Kidney (tissue), 14 donors: ENCODE measurements around the gene GLG1. TPM values are rescaled to one million over a fixed set of nuclear protein-coding genes. Genes with fewer than 3 reads are reported as not detected.

Source experiments
- DNase-seq, 5 donors: peaks; one replicate each; pipeline ENCODE4 v3.0.0-alpha.2; 2013 to 2020
- FAIRE-seq: peaks from 2 replicates; lab custom pipeline; 2012; peaks lifted over from hg19 to GRCh38; lab: Jason Lieb, UNC
- H3K27ac ChIP-seq, 2 donors: one replicate each; pipeline ENCODE4 v1.7.0; 2013; ENCODE audit warnings: low read depth in 2 of 2, low read length in 2 of 2, inconsistent platforms in 1 of 2
- H3K27me3 ChIP-seq: one replicate; pipeline ENCODE4 v1.7.1; 2013; ENCODE audit warnings: low read length, inconsistent platforms; ENCODE audit not compliant: control insufficient read depth, insufficient read depth
- H3K36me3 ChIP-seq, 3 donors: one replicate each; pipeline versions ENCODE4 v1.7.0 to v1.7.1; 2013; ENCODE audit warnings: low read length in 3 of 3, control low read depth in 1 of 3, inconsistent platforms in 1 of 3; ENCODE audit not compliant: insufficient read depth in 3 of 3, control insufficient read depth in 2 of 3
- H3K4me1 ChIP-seq, 3 donors: one replicate each; pipeline versions ENCODE4 v1.7.0 to v1.7.1; 2013; ENCODE audit warnings: low read length in 3 of 3, inconsistent platforms in 1 of 3, low read depth in 1 of 3; ENCODE audit not compliant: control insufficient read depth in 2 of 3, insufficient read depth in 2 of 3
- H3K4me3 ChIP-seq, 3 donors: one replicate each; pipeline versions ENCODE4 v1.7.0 to v1.8.1; 2013; ENCODE audit warnings: low read length in 3 of 3, control low read depth in 1 of 3, inconsistent platforms in 1 of 3
- H3K9ac ChIP-seq, 3 donors: one replicate each; pipeline versions ENCODE4 v1.7.0 to v1.7.1; 2013; ENCODE audit warnings: low read length in 3 of 3, control low read depth in 1 of 3, inconsistent platforms in 1 of 3
- H3K9me3 ChIP-seq, 3 donors: one replicate each; pipeline versions ENCODE4 v1.7.0 to v1.7.1; 2013; ENCODE audit warnings: low read length in 3 of 3, control low read depth in 1 of 3, inconsistent platforms in 1 of 3; ENCODE audit not compliant: control insufficient read depth in 2 of 3, insufficient read depth in 1 of 3
- intact Hi-C: fragments of 100-400 bp; cut with DNase I; formaldehyde crosslinking; loops from one replicate; pipeline ENCODE4 v1.11.1; 2022
- polyA plus RNA-seq: library from polyadenylated mRNA; stranded (reverse); fragments of 350-450 nt; fragmentation: Illumina TruSeq; extraction: RNeasy Lipid Tissue Mini Kit (QIAGEN cat#74804); gene quantifications from one replicate; pipeline ENCODE4 v1.2.3, GENCODE V29; 2014; ENCODE audit warnings: low read depth, low replicate concordance; ENCODE audit not compliant: insufficient read depth
- total RNA-seq: library from RNA; stranded (reverse); fragmentation: NEBNext Ultra II Directional; extraction: Animal tissue kit (Norgen Biotek cat#: 25700); gene quantifications from one replicate; pipeline ENCODE4 v1.2.1, GENCODE V29; 2021
- TF ChIP-seq, protein P1 (sequence below): IDR thresholded peaks from 3 replicates; pipeline ENCODE4 v1.5.1; 2012; ENCODE audit warnings: mild to moderate bottlenecking, moderate library complexity, borderline replicate concordance; ENCODE audit not compliant: insufficient read depth; ENCODE audit errors: extremely low read depth
- donor health status: control.
- donor health status: control.
- donor health status: control.
- donor health status: control.
- donor health status: control.
- donor health status: DM: yes; HTN: yes; CAD: no.
- donor health status: Normal renal cell carcinoma (clear cell type).

The GLG1 gene
- total and polyA plus RNA-seq, 2 donors from 2014 or later, result 58.8 to 167 TPM

DNA sequence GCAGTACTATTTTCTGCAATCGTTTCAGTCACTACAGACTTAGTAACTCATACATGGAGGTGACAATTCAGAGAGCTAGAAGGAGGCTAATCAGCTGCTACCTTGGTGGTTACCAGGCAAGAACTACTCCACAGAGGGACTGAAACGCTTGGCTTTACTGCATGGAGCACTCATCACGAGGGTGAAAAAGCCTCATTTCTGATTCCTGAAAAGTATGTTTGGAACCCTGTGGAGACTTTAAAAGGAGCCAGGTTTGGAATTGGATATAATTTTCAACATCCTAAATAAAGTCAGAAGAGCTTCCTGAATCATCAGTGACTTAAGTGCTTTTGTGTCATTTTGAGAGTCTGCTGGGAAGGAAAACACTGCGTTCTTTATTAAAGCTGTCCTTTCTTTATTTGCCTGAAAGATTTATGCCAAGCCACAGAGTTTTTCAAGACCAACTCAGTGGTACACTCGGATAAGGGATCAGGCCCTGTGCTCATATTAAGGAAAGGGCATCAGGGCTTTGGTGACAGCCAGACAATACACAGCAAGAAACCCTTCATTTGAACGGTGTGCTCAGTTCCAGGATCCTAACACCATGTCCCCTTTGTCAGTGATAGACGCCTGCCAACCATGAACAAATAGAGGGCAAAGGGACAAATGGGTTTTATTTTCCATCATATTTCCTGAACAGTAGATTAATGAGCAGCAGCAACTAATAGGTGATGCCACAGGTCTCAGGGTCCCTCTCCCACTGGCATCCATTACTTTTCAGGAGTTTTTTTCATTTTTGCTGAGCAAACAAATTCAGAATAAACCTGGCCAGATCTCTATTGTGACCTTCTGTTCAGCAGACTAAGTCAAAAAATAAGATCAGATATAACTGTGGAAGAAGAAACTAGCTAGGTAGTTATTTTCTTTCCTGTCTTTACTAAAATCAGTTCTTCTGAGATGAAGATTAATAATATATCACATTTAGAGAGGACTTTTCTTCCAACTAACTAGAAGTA lies 105.1 kb downstream of the GLG1 start:
- Histone ChIP-seq H3K27ac (no peak overlapping the region), H3K9ac (no peak overlapping the region), H3K27me3 (no peaks in the 10 kb centered on the region), H3K36me3 (peaks cover 0 to 10% (median 4%) of the 10 kb centered on the region in 3 donors), H3K9me3 (no peaks in the 10 kb centered on the region), H3K4me1 (peaks cover 0 to 4% (median 4%) of the 10 kb centered on the region in 3 donors), H3K4me3 (no peak overlapping the region)
- DNase-seq (no peak), FAIRE-seq (no peak)
- intact Hi-C loops, result no loop called here
- TF ChIP-seq, protein P1, sequence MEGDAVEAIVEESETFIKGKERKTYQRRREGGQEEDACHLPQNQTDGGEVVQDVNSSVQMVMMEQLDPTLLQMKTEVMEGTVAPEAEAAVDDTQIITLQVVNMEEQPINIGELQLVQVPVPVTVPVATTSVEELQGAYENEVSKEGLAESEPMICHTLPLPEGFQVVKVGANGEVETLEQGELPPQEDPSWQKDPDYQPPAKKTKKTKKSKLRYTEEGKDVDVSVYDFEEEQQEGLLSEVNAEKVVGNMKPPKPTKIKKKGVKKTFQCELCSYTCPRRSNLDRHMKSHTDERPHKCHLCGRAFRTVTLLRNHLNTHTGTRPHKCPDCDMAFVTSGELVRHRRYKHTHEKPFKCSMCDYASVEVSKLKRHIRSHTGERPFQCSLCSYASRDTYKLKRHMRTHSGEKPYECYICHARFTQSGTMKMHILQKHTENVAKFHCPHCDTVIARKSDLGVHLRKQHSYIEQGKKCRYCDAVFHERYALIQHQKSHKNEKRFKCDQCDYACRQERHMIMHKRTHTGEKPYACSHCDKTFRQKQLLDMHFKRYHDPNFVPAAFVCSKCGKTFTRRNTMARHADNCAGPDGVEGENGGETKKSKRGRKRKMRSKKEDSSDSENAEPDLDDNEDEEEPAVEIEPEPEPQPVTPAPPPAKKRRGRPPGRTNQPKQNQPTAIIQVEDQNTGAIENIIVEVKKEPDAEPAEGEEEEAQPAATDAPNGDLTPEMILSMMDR, result no peak

DNA sequence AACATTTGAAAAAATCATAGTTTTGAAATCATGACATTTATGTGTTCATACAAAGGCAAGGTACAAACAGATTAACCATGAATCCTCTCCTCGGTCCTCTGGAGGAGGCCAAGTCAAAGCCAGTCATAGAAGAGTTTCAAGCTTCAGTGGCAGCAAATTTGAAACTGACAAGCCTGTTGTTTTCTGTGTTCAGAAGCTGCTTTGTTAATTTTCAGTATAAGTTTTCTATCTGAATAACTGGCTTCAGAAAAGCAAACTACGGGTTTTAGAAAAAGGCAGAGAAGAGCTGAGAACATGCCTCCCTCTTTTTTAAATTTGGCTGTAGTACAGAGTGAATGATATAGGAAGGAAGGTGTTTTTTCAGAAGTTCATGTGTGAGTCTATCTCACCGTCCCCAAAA lies 106.0 kb downstream of the GLG1 start:
- no peak for DNase-seq
- Histone ChIP-seq H3K4me1 (peaks cover 0 to 4% (median 4%) of the 10 kb centered on the region in 3 donors), H3K9me3 (no peaks in the 10 kb centered on the region), H3K4me3 (no peak overlapping the region), H3K27ac (no peak overlapping the region), H3K36me3 (peaks cover 0 to 10% (median 4%) of the 10 kb centered on the region in 3 donors), H3K27me3 (no peaks in the 10 kb centered on the region), H3K9ac (no peak overlapping the region)
- intact Hi-C loops, result no loop called here
- TF ChIP-seq, protein P1, result no peak
- FAIRE-seq, result no peak

DNA sequence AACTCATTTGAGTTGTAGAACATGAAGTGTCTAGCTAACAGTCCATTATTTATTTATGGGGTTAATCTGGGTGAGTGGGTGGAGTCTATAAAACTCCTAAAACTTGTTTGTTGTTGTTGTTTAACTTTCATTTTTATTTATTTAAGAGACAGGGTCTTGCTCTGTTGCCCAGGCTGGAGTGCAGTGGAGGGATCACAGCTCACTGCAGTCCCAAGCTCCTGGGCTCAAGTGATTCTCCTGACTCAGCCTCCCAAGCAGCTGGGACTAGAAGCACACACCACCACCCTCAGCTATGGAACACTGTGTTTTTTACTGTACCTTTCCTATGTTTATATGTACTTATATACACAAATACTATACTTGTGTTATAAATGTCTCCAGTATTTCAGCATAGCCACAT lies 107.8 kb downstream of the GLG1 start:
- intact Hi-C loops, result no loop called here
- Histone ChIP-seq H3K27me3 (no peaks in the 10 kb centered on the region), H3K36me3 (peaks cover 0 to 20% (median 4%) of the 10 kb centered on the region in 3 donors), H3K27ac (no peak overlapping the region), H3K4me3 (no peak overlapping the region), H3K9ac (no peak overlapping the region), H3K9me3 (no peaks in the 10 kb centered on the region), H3K4me1 (peaks cover 0 to 4% (median 4%) of the 10 kb centered on the region in 3 donors)
- FAIRE-seq (no peak), DNase-seq (no peak)
- TF ChIP-seq, protein P1, result no peak
